Activated gamma-delta T cell treated with anti-CD3 and anti-CD28 coated beads, Interleukin-2, amount 50 U/mL, for 16 hours (primary cell): ENCODE data around the gene CUL1.
"Not testable (repeated sequence)": the region's sequence is repeated elsewhere in the genome, so short reads cannot be mapped to it uniquely, and the experiment has no call there.

Experiments
- DNase-seq: peaks from one replicate; pipeline ENCODE4 v3.0.0-alpha.2; 2020; ENCODE audit warnings: low read depth

The CUL1 gene

DNA sequence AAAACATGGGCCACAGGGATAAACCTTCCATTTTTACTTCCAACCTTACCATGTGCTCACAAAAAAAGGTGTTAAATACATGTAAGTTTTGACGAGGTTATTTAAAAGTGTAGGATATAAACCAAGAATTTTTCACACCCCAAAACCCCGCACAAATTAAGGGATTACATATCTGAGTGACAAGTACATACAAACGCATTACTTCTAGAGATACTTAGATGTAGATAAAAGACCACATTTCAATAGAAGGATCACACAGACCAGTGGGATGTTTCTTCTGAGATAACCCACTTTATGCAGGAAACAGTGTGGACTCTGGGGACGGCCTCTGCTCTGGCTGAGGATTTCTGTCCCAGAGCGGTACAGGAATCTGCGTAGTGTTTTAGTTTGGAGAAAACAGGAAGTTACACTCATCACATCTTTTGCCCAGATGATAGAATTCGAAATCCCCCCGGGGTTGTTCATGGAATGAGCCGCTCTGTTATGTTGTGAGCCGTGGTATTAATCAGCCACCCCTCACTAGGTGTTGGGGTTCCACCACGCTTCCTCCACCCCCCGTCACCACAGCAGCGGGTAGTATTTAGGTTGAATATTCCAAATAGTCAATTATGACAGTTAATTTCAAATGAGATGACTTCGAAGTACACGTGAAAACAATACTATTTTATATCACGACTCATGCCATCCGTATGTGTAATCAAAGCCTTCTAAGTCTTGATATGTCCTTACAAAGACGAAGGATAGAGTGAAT is 1.3 kb upstream of the CUL1 start:
- DNase-seq: peak; percentile 10

DNA sequence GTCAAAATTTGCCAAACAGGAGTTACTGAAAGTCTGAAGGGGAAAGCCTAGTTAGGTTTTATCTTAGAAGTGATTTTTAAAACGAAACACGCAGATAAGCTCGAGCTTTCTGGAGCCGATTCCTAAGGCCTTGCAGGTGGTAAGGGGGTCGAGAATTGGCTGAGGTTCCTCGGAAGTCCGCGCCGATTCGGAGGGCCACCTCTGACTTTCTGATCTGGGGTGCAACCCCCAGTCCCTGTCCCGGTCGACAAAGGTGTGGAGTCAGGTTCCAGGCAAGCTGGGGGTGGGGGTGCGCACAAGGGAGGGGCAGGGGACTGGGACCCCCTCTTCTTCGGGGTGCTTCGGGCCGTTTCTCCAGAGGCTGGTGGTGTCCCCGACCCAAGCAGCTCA is 701 bp upstream of the CUL1 start:
- no peak for DNase-seq

GRCh38 chr7:148699024-148699781 is 500 bp downstream of the CUL1 start:
- peak; percentile 12 for DNase-seq

- DNase-seq: no peak
Measured at GRCh38 chr7:148699782-148700629, 1.3 kb downstream of the CUL1 start.

DNA sequence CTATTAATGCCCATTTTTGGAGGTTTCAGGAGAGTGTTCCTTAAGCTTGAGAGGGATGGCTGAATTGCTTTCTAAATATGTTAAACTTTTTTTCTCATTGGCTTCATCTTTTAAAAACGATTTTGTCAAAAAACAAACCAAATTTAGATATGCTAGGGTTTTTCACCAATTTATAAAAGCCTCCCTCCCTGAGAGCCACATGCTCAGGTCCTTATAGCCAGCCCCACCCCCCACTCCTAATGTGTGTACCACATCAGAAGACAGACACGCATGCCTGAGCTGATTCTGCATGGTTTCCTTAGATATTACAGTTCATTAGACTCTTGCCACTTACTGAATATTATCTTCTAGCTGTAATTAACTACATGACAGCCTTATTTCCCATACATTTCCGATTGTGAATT is 2.0 kb downstream of the CUL1 start:
- DNase-seq: no peak

DNA sequence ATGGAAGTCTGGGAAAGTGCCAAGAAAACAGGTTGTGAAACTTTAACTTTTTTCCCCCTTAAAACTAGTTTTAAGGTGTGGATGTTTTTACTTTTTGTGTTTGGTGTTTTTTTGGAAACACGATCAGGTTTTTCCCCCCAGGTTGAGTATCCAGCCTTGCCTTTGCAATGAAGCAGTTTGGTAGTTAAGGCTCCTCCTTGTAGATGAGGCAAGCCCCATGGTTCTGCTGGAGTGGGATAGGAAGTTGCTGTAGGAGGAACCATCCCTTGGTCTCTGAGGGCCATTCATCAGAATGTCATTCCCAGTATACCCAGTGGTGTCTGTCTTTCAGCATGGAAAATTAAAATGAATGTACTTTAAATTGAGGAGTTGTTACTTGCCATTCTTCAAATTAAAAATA is 2.7 kb downstream of the CUL1 start:
- DNase-seq: no peak

- no peak for DNase-seq
Measured at GRCh38 chr7:148702876-148703670, 4.4 kb downstream of the CUL1 start.

- not testable (repeated sequence) for DNase-seq
Measured at GRCh38 chr7:148703671-148703962, 4.9 kb downstream of the CUL1 start.

- no peak for DNase-seq
Measured at GRCh38 chr7:148704189-148704588, 5.5 kb downstream of the CUL1 start.

GRCh38 chr7:148704970-148705369 is 6.3 kb downstream of the CUL1 start:
- no peak for DNase-seq

- no peak for DNase-seq
Measured at GRCh38 chr7:148706368-148706767, 7.7 kb downstream of the CUL1 start.

GRCh38 chr7:148708026-148708885 is 9.6 kb downstream of the CUL1 start:
- DNase-seq: no peak

GRCh38 chr7:148709014-148709413 is 10.3 kb downstream of the CUL1 start:
- no peak for DNase-seq

- DNase-seq: not testable (repeated sequence)
Measured at GRCh38 chr7:148710426-148710825, 11.7 kb downstream of the CUL1 start.

GRCh38 chr7:148711191-148712102 is 12.7 kb downstream of the CUL1 start:
- DNase-seq: no peak

GRCh38 chr7:148712678-148713329 is 14.1 kb downstream of the CUL1 start:
- DNase-seq: no peak

- DNase-seq: no peak
Measured at GRCh38 chr7:148714498-148714897, 15.8 kb downstream of the CUL1 start.

DNA sequence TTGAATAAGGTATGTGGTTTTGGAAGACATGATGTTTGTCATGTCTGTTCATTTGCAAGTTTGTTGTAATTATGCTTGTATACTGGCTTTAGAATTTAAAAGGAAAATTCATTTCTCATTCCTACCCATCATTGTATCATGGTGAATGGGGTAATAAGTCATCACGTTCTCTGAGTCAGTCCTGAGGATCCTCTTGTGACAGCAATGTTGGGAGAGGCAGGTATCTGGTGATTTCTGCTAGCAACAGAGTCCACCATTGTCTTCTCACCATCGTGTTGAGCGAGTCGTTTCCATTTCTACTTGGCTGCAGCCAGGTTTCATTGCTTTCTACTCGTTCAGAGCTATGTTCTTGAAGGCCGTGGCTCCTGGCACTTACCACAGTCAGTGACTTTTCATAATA is 16.3 kb downstream of the CUL1 start:
- DNase-seq: no peak

DNA sequence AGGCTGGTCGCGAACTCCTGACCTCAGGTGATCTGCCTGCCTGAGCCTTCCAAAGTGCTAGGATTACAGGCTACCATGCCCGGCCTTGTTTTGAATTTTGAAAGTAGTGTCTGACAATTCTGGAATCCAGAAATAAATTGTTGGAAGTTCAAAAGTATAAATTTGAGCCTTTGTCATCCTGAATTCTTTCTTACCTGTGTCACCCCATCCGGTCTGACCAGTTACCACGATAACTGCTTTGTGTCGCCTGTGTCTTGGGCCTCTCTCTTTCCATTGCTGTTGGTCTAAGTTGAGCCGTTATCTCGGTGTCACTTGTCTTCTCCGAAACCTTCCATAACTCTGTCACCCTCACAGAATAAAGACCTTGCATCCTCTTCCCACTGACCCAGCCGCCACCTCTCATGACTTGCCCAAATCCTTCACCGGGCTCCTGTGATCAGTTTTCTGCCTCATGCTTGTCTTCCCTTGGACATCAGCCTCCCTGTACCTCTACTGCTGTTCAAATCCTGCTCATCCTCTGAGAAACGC is 18.6 kb downstream of the CUL1 start:
- DNase-seq: no peak
